ENCODE measurements around the gene IFIH1. TPM values are rescaled to one million over a fixed set of nuclear protein-coding genes. Genes with fewer than 3 reads are reported as not detected.

Gene IFIH1
- total RNA-seq, 3 donors from 2014 or later (not counting 1 experiment from before 2014, with no cell fraction given), result 36.7 to 57.4 (median 36.9) TPM

- no peak for ATAC-seq
- Mint-ChIP-seq H3K4me3 (no peak overlapping the region), H3K36me3 (no peaks in the 10 kb centered on the region), H3K27ac (no peak overlapping the region), H3K27me3 (ENCODE audit: low read depth in 2 of 2) (peaks cover 3 to 9% of the 10 kb centered on the region in 2 donors), H3K9me3 (no peaks in the 10 kb centered on the region), H3K4me1 (peaks cover 10 to 13% of the 10 kb centered on the region in 2 donors)
- WGBS (ENCODE audit: insufficient coverage), result 82% methylated on average over 3 of the region's 3 CpGs
- no peak for DNase-seq
- TF ChIP-seq, protein P1, sequence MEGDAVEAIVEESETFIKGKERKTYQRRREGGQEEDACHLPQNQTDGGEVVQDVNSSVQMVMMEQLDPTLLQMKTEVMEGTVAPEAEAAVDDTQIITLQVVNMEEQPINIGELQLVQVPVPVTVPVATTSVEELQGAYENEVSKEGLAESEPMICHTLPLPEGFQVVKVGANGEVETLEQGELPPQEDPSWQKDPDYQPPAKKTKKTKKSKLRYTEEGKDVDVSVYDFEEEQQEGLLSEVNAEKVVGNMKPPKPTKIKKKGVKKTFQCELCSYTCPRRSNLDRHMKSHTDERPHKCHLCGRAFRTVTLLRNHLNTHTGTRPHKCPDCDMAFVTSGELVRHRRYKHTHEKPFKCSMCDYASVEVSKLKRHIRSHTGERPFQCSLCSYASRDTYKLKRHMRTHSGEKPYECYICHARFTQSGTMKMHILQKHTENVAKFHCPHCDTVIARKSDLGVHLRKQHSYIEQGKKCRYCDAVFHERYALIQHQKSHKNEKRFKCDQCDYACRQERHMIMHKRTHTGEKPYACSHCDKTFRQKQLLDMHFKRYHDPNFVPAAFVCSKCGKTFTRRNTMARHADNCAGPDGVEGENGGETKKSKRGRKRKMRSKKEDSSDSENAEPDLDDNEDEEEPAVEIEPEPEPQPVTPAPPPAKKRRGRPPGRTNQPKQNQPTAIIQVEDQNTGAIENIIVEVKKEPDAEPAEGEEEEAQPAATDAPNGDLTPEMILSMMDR (IDR thresholded peaks at IDR 0.05), result no peak
- intact Hi-C loops (cut with micrococcal nuclease), result no loop called here
- H3K9me3 ChIP-seq (ENCODE audit: control insufficient read depth, insufficient read depth, low read length), result no peaks in the 10 kb centered on the region
- no peak overlapping the region for H3K4me3 ChIP-seq (ENCODE audit: low read length)
- H3K36me3 ChIP-seq (ENCODE audit: control insufficient read depth, insufficient read depth, low read length), result no peaks in the 10 kb centered on the region
- H3K4me1 ChIP-seq (ENCODE audit: control insufficient read depth, insufficient read depth, low read length), result peaks cover 11% of the 10 kb centered on the region
- H3K27me3 ChIP-seq (ENCODE audit: control insufficient read depth, insufficient read depth, low read length), result no peaks in the 10 kb centered on the region
- H3K27ac ChIP-seq (ENCODE audit: low read length), result no peak overlapping the region
Measured at GRCh38 chr2:162342321-162342720, 23.8 kb upstream of the IFIH1 start.

- no peaks in the 10 kb centered on the region for H3K9me3 Mint-ChIP-seq
- Histone ChIP-seq H3K36me3 (ENCODE audit: control insufficient read depth, insufficient read depth, low read length) (no peaks in the 10 kb centered on the region), H3K4me1 (ENCODE audit: control insufficient read depth, insufficient read depth, low read length) (peaks cover 11% of the 10 kb centered on the region), H3K27me3 (ENCODE audit: control insufficient read depth, insufficient read depth, low read length) (no peaks in the 10 kb centered on the region), H3K4me3 (ENCODE audit: low read length) (no peak overlapping the region), H3K27ac (ENCODE audit: low read length) (no peak overlapping the region), H3K9me3 (ENCODE audit: control insufficient read depth, insufficient read depth, low read length) (no peaks in the 10 kb centered on the region)
- intact Hi-C loops (cut with micrococcal nuclease), result no loop called here
- TF ChIP-seq, protein P1 (IDR thresholded peaks at IDR 0.05), result no peak
- DNase-seq, result no peak
- H3K4me3 Mint-ChIP-seq, result no peak overlapping the region
- no peaks in the 10 kb centered on the region for H3K36me3 Mint-ChIP-seq
- peaks cover 10 to 13% of the 10 kb centered on the region in 2 donors for H3K4me1 Mint-ChIP-seq
- no peak for ATAC-seq
- no peak overlapping the region for H3K27ac Mint-ChIP-seq
- peaks cover 6% of the 10 kb centered on the region in 2 donors for H3K27me3 Mint-ChIP-seq (ENCODE audit: low read depth in 2 of 2)
Measured at GRCh38 chr2:162340822-162341221, 22.3 kb upstream of the IFIH1 start.

- Mint-ChIP-seq H3K27me3 (ENCODE audit: low read depth in 2 of 2) (peaks cover 3 to 14% of the 10 kb centered on the region in 2 donors), H3K9me3 (no peaks in the 10 kb centered on the region), H3K4me3 (no peak overlapping the region), H3K27ac (no peak overlapping the region), H3K4me1 (no peaks in the 10 kb centered on the region), H3K36me3 (no peaks in the 10 kb centered on the region)
- DNase-seq (no peak), ATAC-seq (no peak)
- no peak overlapping the region for H3K4me3 ChIP-seq (ENCODE audit: low read length)
- H3K9me3 ChIP-seq (ENCODE audit: control insufficient read depth, insufficient read depth, low read length), result no peaks in the 10 kb centered on the region
- 100% methylated on average over 1 of the region's 2 CpGs for WGBS (ENCODE audit: insufficient coverage)
- no peaks in the 10 kb centered on the region for H3K36me3 ChIP-seq (ENCODE audit: control insufficient read depth, insufficient read depth, low read length)
- intact Hi-C loops (cut with micrococcal nuclease), result no loop called here
- H3K27me3 ChIP-seq (ENCODE audit: control insufficient read depth, insufficient read depth, low read length), result no peaks in the 10 kb centered on the region
- H3K4me1 ChIP-seq (ENCODE audit: control insufficient read depth, insufficient read depth, low read length), result no peaks in the 10 kb centered on the region
- TF ChIP-seq, protein P1 (IDR thresholded peaks at IDR 0.05), result no peak
- H3K27ac ChIP-seq (ENCODE audit: low read length), result no peak overlapping the region
Measured at GRCh38 chr2:162337868-162338267, 19.4 kb upstream of the IFIH1 start.

- Mint-ChIP-seq H3K27ac (no peak overlapping the region), H3K4me1 (no peaks in the 10 kb centered on the region), H3K36me3 (no peaks in the 10 kb centered on the region), H3K27me3 (ENCODE audit: low read depth in 2 of 2) (peaks cover 3 to 14% of the 10 kb centered on the region in 2 donors), H3K4me3 (no peak overlapping the region), H3K9me3 (no peaks in the 10 kb centered on the region)
- DNase-seq (peak in 1 of 2 donors; percentile 61), ATAC-seq (peak in 2 of 3 donors; percentile 55 to 65)
- TF ChIP-seq, protein P1 (IDR thresholded peaks at IDR 0.05), result peak; percentile 19
- H3K9me3 ChIP-seq (ENCODE audit: control insufficient read depth, insufficient read depth, low read length), result no peaks in the 10 kb centered on the region
- no peak overlapping the region for H3K27ac ChIP-seq (ENCODE audit: low read length)
- no peak overlapping the region for H3K4me3 ChIP-seq (ENCODE audit: low read length)
- H3K4me1 ChIP-seq (ENCODE audit: control insufficient read depth, insufficient read depth, low read length), result no peaks in the 10 kb centered on the region
- WGBS (ENCODE audit: insufficient coverage), result 0% methylated on average over 1 of the region's 3 CpGs
- intact Hi-C loops (cut with micrococcal nuclease), result no loop called here
- H3K27me3 ChIP-seq (ENCODE audit: control insufficient read depth, insufficient read depth, low read length), result no peaks in the 10 kb centered on the region
- H3K36me3 ChIP-seq (ENCODE audit: control insufficient read depth, insufficient read depth, low read length), result no peaks in the 10 kb centered on the region
Measured at GRCh38 chr2:162333968-162334367, 15.5 kb upstream of the IFIH1 start.
